A549 (cell line): ENCODE measurements around the gene OR52B6. TPM values are rescaled to one million over a fixed set of nuclear protein-coding genes. Genes with fewer than 3 reads are reported as not detected.

ENCODE experiments used
- ATAC-seq, 2 experiments: fragments of 200-7000 bp in 1 of 2; fragments of >200 bp in 1 of 2; cut with Nextera tagmentation in 1 of 2; cut with Tn5 transposase in 1 of 2; 3 replicates each; pipeline versions ENCODE4 v1.8.0 to v1.9.1; 2018 to 2020; ENCODE audit warnings: mild to moderate bottlenecking in 1 of 2, moderate library complexity in 1 of 2
- CTCF ChIA-PET: fragments of 300-600 bp; sonication (Branson Sonifier 250); formaldehyde crosslinking; extraction: SDS; loops from one replicate; lab custom pipeline; 2021; ENCODE audit warnings: antibody characterized with exemption, inconsistent platforms; lab: Yijun Ruan, JAX
- POLR2A ChIA-PET: fragments of 350-600 bp; formaldehyde crosslinking; extraction: SDS; loops from one replicate; lab custom pipeline; 2021; ENCODE audit warnings: antibody characterized with exemption, inconsistent platforms; lab: Yijun Ruan, JAX
- DNase-seq, 2 experiments: peaks; one replicate each; pipeline versions ENCODE4 v3.0.0 to v3.0.0-alpha.2; 2011 to 2016; ENCODE audit warnings: low read depth in 1 of 2, low spot score in 1 of 2
- FAIRE-seq: peaks from 2 replicates; lab custom pipeline; 2011; peaks lifted over from hg19 to GRCh38; lab: Jason Lieb, UNC
- H3K27ac ChIP-seq, 2 experiments: fragments of >200 bp; sonication (Bioruptor Twin); formaldehyde crosslinking; 3 replicates each; pipeline ENCODE4 v1.5.1; 2016 to 2017
- H3K4me1 ChIP-seq: fragments of >200 bp; sonication (Bioruptor Twin); formaldehyde crosslinking; 3 replicates; pipeline ENCODE4 v1.6.1; 2016
- H3K4me2 ChIP-seq: fragments of >200 bp; sonication (Bioruptor Twin); formaldehyde crosslinking; 3 replicates; pipeline ENCODE4 v1.6.1; 2016
- H3K4me3 ChIP-seq: fragments of >200 bp; sonication (Bioruptor Twin); formaldehyde crosslinking; 3 replicates; pipeline ENCODE4 v1.5.1; 2016
- H3K9me3 ChIP-seq: fragments of >200 bp; sonication (Bioruptor Twin); formaldehyde crosslinking; 3 replicates; pipeline ENCODE4 v1.6.1; 2016
- CHD2 ChIP-seq: fragments of 150-350 bp; IDR thresholded peaks from 2 replicates; pipeline ENCODE4 v1.6.1; 2014; ENCODE audit warnings: low read length; ENCODE audit not compliant: partially characterized antibody
- EP300 ChIP-seq, 2 experiments: fragments of >200 bp; sonication (Bioruptor Twin); formaldehyde crosslinking; IDR thresholded peaks; 2 replicates in 1 of 2; 3 replicates in 1 of 2; pipeline ENCODE4 v1.6.1; 2016 to 2017
- FOSL2 ChIP-seq, 2 experiments: fragments of 450-650 bp in 1 of 2; fragments of >200 bp in 1 of 2; sonication (Bioruptor Twin) in 1 of 2; formaldehyde crosslinking; IDR thresholded peaks; 2 replicates each; pipeline versions ENCODE4 v1.5.0 to v1.6.1; 2016 to 2020; ENCODE audit warnings: mild to moderate bottlenecking in 1 of 2, moderate library complexity in 1 of 2
- GATA3 ChIP-seq: IDR thresholded peaks from 2 replicates; pipeline ENCODE4 v1.6.1; 2012; ENCODE audit warnings: borderline replicate concordance
- HOXB13 ChIP-seq: fragments of 250-450 bp; sonication (Bioruptor Pico); IDR thresholded peaks from 2 replicates; pipeline ENCODE4 v1.5.0; 2020; ENCODE audit warnings: low read depth, mild to moderate bottlenecking, moderate library complexity
- JUN ChIP-seq, 2 experiments: fragments of >200 bp; sonication (Bioruptor Twin); formaldehyde crosslinking; IDR thresholded peaks; 2 replicates in 1 of 2; 3 replicates in 1 of 2; pipeline ENCODE4 v1.6.1; 2016 to 2017
- KDM1A ChIP-seq: fragments of 200-600 bp; sonication (generic); IDR thresholded peaks from 2 replicates; pipeline ENCODE4 v1.6.1; 2016; ENCODE audit warnings: low read depth, mild to moderate bottlenecking
- MAZ ChIP-seq: fragments of 150-350 bp; IDR thresholded peaks from 2 replicates; pipeline ENCODE4 v1.6.1; 2014; ENCODE audit warnings: antibody characterized with exemption, low read depth, low read length, borderline replicate concordance
- NR3C1 ChIP-seq: fragments of >200 bp; sonication (Bioruptor Twin); formaldehyde crosslinking; IDR thresholded peaks from 3 replicates; pipeline ENCODE4 v1.6.1; 2017
- RCOR1 ChIP-seq: fragments of 150-350 bp; IDR thresholded peaks from 2 replicates; pipeline ENCODE4 v1.6.1; 2014; ENCODE audit warnings: antibody characterized with exemption, low read length, low read depth
- SMC3 ChIP-seq: fragments of >200 bp; sonication (Bioruptor Twin); formaldehyde crosslinking; IDR thresholded peaks from 3 replicates; pipeline ENCODE4 v1.6.1; 2018; ENCODE audit warnings: inconsistent platforms
- SREBF2 ChIP-seq: fragments of 450-650 bp; IDR thresholded peaks from 2 replicates; pipeline ENCODE4 v1.6.1; 2014; ENCODE audit warnings: mild to moderate bottlenecking, moderate library complexity
- TFCP2L1 ChIP-seq: fragments of 250-450 bp; sonication (Bioruptor Pico); IDR thresholded peaks from 2 replicates; pipeline ENCODE4 v1.5.0; 2021; ENCODE audit warnings: mild to moderate bottlenecking
- ZFP36 ChIP-seq: fragments of 450-650 bp; IDR thresholded peaks from 2 replicates; pipeline ENCODE4 v1.6.1; 2014; ENCODE audit warnings: borderline replicate concordance; ENCODE audit not compliant: partially characterized antibody
- ZSCAN20 ChIP-seq: fragments of 250-450 bp; sonication (Bioruptor Pico); IDR thresholded peaks from 2 replicates; pipeline ENCODE4 v1.8.0; 2022; ENCODE audit warnings: mild to moderate bottlenecking, moderate library complexity
- WGBS: methylation state at CpG from one replicate; pipeline ENCODE4 v1.1.6; 2017; ENCODE audit errors: missing lambda C conversion rate; 5-methylcytosine and 5-hydroxymethylcytosine counted together
- polyA plus RNA-seq, 4 experiments: library from polyadenylated mRNA; depleted of rRNA in 3 of 4; stranded (reverse); fragments of >200 nt; fragmentation: RNase III in 1 of 4; extraction: RNeasy Plus Mini Kit Qiagen cat#74134 plus additional on column Dnase treatment in 1 of 4; gene quantifications; 2 replicates in 3 of 4; 3 replicates in 1 of 4; pipeline ENCODE4 v1.2.3, GENCODE V29; 2011 to 2017
- TF ChIP-seq, protein P1 (sequence below): IDR thresholded peaks from 2 replicates; pipeline ENCODE4 v1.6.1; 2012; ENCODE audit warnings: low read depth, borderline replicate concordance
- TF ChIP-seq, protein P2 (sequence below): fragments of 200-600 bp; sonication (generic); IDR thresholded peaks from 2 replicates; pipeline ENCODE4 v1.6.1; 2016; ENCODE audit warnings: antibody characterized with exemption, mild to moderate bottlenecking, moderate library complexity
- TF ChIP-seq, protein P3 (sequence below): fragments of >200 bp; sonication (Bioruptor Twin); formaldehyde crosslinking; IDR thresholded peaks from 3 replicates; pipeline ENCODE4 v1.6.1; 2016
- TF ChIP-seq, protein P4 (sequence below): IDR thresholded peaks from 2 replicates; pipeline ENCODE4 v1.6.1; 2012

The OR52B6 gene
- polyA plus RNA-seq, 2 of the 4 experiments (the other 2 are of a cell fraction) = not detected

DNA sequence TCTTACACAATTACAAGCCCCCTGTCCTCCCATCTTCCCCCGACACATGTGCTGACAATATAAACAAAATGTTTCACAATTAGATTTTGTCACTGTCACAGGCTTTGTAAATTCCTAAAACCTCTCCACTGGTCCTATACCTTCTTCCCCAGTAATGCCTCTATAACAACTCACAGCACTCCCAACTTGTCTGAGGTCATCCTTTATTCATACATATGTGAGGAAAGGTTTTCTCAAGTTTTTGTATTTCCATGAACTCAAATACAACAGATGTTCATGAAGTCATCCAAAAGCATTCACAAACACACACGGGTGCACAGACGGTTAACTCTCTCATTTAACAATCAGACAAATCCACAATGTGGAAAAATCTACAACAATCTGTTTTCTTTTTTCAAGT is 34.2 kb upstream of the OR52B6 start:
- 75% methylated on average over 3 of the region's 3 CpGs for WGBS
- no peak overlapping the region for H3K4me3 ChIP-seq
- ATAC-seq (no peak), DNase-seq (no peak)
- CTCF ChIA-PET = no interaction called here
- no peak overlapping the region for H3K27ac ChIP-seq
- no peaks in the 10 kb centered on the region for H3K9me3 ChIP-seq
- H3K4me2 ChIP-seq = no peak overlapping the region
- POLR2A ChIA-PET = no interaction called here
- TF ChIP-seq FOSL2 (IDR thresholded peaks at IDR 0.05) (no peak), FOSL2 (CRISPR knock-in tag; IDR thresholded peaks at IDR 0.05) (no peak), SREBF2 (no peak), JUN (IDR thresholded peaks at IDR 0.05) (no peak), KDM1A (no peak), HOXB13 (CRISPR knock-in tag) (no peak), ZSCAN20 (CRISPR knock-in tag) (no peak), SMC3 (no peak), TFCP2L1 (CRISPR knock-in tag) (no peak), EP300 (IDR thresholded peaks at IDR 0.05) (no peak), GATA3 (no peak)
- TF ChIP-seq, protein P1, sequence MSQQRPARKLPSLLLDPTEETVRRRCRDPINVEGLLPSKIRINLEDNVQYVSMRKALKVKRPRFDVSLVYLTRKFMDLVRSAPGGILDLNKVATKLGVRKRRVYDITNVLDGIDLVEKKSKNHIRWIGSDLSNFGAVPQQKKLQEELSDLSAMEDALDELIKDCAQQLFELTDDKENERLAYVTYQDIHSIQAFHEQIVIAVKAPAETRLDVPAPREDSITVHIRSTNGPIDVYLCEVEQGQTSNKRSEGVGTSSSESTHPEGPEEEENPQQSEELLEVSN = no peak
- TF ChIP-seq, protein P2, sequence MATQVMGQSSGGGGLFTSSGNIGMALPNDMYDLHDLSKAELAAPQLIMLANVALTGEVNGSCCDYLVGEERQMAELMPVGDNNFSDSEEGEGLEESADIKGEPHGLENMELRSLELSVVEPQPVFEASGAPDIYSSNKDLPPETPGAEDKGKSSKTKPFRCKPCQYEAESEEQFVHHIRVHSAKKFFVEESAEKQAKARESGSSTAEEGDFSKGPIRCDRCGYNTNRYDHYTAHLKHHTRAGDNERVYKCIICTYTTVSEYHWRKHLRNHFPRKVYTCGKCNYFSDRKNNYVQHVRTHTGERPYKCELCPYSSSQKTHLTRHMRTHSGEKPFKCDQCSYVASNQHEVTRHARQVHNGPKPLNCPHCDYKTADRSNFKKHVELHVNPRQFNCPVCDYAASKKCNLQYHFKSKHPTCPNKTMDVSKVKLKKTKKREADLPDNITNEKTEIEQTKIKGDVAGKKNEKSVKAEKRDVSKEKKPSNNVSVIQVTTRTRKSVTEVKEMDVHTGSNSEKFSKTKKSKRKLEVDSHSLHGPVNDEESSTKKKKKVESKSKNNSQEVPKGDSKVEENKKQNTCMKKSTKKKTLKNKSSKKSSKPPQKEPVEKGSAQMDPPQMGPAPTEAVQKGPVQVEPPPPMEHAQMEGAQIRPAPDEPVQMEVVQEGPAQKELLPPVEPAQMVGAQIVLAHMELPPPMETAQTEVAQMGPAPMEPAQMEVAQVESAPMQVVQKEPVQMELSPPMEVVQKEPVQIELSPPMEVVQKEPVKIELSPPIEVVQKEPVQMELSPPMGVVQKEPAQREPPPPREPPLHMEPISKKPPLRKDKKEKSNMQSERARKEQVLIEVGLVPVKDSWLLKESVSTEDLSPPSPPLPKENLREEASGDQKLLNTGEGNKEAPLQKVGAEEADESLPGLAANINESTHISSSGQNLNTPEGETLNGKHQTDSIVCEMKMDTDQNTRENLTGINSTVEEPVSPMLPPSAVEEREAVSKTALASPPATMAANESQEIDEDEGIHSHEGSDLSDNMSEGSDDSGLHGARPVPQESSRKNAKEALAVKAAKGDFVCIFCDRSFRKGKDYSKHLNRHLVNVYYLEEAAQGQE = no peak
- TF ChIP-seq, protein P3, sequence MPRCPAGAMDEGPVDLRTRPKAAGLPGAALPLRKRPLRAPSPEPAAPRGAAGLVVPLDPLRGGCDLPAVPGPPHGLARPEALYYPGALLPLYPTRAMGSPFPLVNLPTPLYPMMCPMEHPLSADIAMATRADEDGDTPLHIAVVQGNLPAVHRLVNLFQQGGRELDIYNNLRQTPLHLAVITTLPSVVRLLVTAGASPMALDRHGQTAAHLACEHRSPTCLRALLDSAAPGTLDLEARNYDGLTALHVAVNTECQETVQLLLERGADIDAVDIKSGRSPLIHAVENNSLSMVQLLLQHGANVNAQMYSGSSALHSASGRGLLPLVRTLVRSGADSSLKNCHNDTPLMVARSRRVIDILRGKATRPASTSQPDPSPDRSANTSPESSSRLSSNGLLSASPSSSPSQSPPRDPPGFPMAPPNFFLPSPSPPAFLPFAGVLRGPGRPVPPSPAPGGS = no peak
- TF ChIP-seq, all 56 proteins: peak for 0
- peaks cover 10% of the 10 kb centered on the region for H3K4me1 ChIP-seq
- no peak for FAIRE-seq

DNA sequence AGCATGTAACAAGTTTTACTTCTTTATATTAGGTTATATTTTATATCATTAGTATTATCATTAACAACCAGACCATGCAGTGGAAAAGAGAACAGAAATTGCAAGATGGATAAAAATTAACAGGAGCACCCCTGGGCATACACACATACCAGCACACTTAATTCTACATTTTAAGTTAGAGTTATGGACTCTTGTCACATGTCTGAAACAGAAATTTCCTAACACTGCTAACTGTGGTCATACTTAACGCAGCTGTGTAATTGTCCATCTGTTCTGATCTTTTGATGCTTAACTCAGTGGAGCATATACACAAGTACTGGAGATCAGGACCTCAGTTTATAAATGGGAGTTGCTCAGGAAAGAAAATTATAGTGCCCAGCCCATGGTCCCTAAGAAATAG is 32.7 kb upstream of the OR52B6 start:
- H3K4me1 ChIP-seq = peaks cover 10% of the 10 kb centered on the region
- H3K4me3 ChIP-seq = no peak overlapping the region
- no peaks in the 10 kb centered on the region for H3K9me3 ChIP-seq
- no peak overlapping the region for H3K27ac ChIP-seq
- no peak for DNase-seq
- ATAC-seq = no peak
- H3K4me2 ChIP-seq = no peak overlapping the region
- ChIA-PET CTCF (no interaction called here), POLR2A (no interaction called here)
- 93% methylated on average over 1 of the region's 1 CpG for WGBS
- no peak for FAIRE-seq
- TF ChIP-seq CHD2 = no peak
- no peak for TF ChIP-seq RCOR1
- TF ChIP-seq, protein P2 = no peak
- no peak for TF ChIP-seq NR3C1
- TF ChIP-seq ZFP36 = no peak
- no peak for TF ChIP-seq MAZ
- TF ChIP-seq, protein P4, sequence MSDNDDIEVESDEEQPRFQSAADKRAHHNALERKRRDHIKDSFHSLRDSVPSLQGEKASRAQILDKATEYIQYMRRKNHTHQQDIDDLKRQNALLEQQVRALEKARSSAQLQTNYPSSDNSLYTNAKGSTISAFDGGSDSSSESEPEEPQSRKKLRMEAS = no peak
